H1 (cell line): ENCODE measurements around the gene GALNTL6. TPM values are rescaled to one million over a fixed set of nuclear protein-coding genes. Genes with fewer than 3 reads are reported as not detected.

ENCODE experiments used
- CTCF ChIA-PET: fragments of 300-600 bp; sonication (Branson Sonifier 250); formaldehyde crosslinking; loops from one replicate; lab custom pipeline; 2021; ENCODE audit not compliant: partially characterized antibody; lab: Charles Lee
- POLR2A ChIA-PET: fragments of 300-600 bp; sonication (Branson Sonifier 250); formaldehyde crosslinking; loops from one replicate; lab custom pipeline; 2021; ENCODE audit warnings: inconsistent platforms; ENCODE audit not compliant: partially characterized antibody; lab: Charles Lee
- DNase-seq, 2 experiments: peaks; one replicate each; pipeline versions ENCODE4 v3.0.0 to v3.0.0-alpha.2; 2010 to 2022; ENCODE audit warnings: low spot score in 2 of 2, low read depth in 1 of 2, mixed read lengths in 1 of 2
- FAIRE-seq: peaks from 2 replicates; lab custom pipeline; 2011; peaks lifted over from hg19 to GRCh38; lab: Jason Lieb, UNC
- H2AFZ ChIP-seq: 2 replicates; pipeline ENCODE4 v1.8.1; 2012; ENCODE audit warnings: low read length, inconsistent platforms
- H2AK5ac ChIP-seq: 2 replicates; pipeline ENCODE4 v1.6.1; 2013; ENCODE audit warnings: low read depth, low read length
- H2BK120ac ChIP-seq: replicated peaks from 2 replicates; pipeline ENCODE3; 2013; ENCODE audit warnings: low read depth, low read length, inconsistent platforms
- H2BK12ac ChIP-seq: 2 replicates; pipeline ENCODE4 v1.6.1; 2013; ENCODE audit warnings: low read depth, low read length
- H2BK15ac ChIP-seq: 2 replicates; pipeline ENCODE4 v1.6.1; 2013; ENCODE audit warnings: low read length
- H2BK20ac ChIP-seq: 2 replicates; pipeline ENCODE4 v1.6.1; 2013; ENCODE audit warnings: low read length
- H2BK5ac ChIP-seq: 2 replicates; pipeline ENCODE4 v1.6.1; 2013; ENCODE audit warnings: low read depth, low read length
- H3K14ac ChIP-seq: 2 replicates; pipeline ENCODE4 v1.6.1; 2013; ENCODE audit warnings: inconsistent platforms; ENCODE audit not compliant: insufficient read length
- H3K18ac ChIP-seq: 2 replicates; pipeline ENCODE4 v1.6.1; 2013; ENCODE audit warnings: low read length; ENCODE audit errors: extremely low read depth
- H3K23ac ChIP-seq: 2 replicates; pipeline ENCODE4 v1.6.1; 2013; ENCODE audit warnings: inconsistent platforms; ENCODE audit not compliant: insufficient read length
- H3K23me2 ChIP-seq: 2 replicates; pipeline ENCODE4 v1.6.1; 2013; ENCODE audit warnings: low read depth, low read length
- H3K27ac ChIP-seq: 2 replicates; pipeline ENCODE4 v1.6.1; 2011; ENCODE audit warnings: low read depth, low read length, inconsistent platforms
- H3K27me3 ChIP-seq, 4 experiments: replicated peaks in 1 of 4; 1 replicate in 1 of 4; 2 replicates in 3 of 4; pipeline versions ENCODE4 v1.6.1 to v1.8.1; 2011 to 2013; ENCODE audit warnings: low read length in 3 of 4, mild to moderate bottlenecking in 3 of 4, inconsistent platforms in 2 of 4, mixed read lengths in 2 of 4, moderate library complexity in 1 of 4; ENCODE audit not compliant: control insufficient read depth in 3 of 4, insufficient read depth in 3 of 4; ENCODE audit errors: extremely low read depth in 1 of 4
- H3K36me3 ChIP-seq, 4 experiments: 2 replicates each; pipeline versions ENCODE4 v1.6.1 to v1.8.1; 2011 to 2013; ENCODE audit warnings: mild to moderate bottlenecking in 4 of 4, low read length in 3 of 4, moderate library complexity in 2 of 4, control low read depth in 1 of 4, inconsistent platforms in 1 of 4; ENCODE audit not compliant: insufficient read depth in 4 of 4, control insufficient read depth in 2 of 4
- H3K4ac ChIP-seq: replicated peaks from 2 replicates; pipeline ENCODE3; 2013; ENCODE audit warnings: low read length, low read depth, mixed read lengths, inconsistent platforms; ENCODE audit not compliant: insufficient read length
- H3K4me1 ChIP-seq, 4 experiments: replicated peaks in 1 of 4; 1 replicate in 1 of 4; 2 replicates in 3 of 4; pipeline versions ENCODE4 v1.6.1 to v1.8.1; 2011 to 2013; ENCODE audit warnings: low read length in 3 of 4, inconsistent platforms in 2 of 4, mixed read lengths in 1 of 4; ENCODE audit not compliant: insufficient read depth in 4 of 4, control insufficient read depth in 3 of 4
- H3K4me2 ChIP-seq, 2 experiments: 2 replicates each; pipeline versions ENCODE4 v1.6.1 to v1.8.1; 2011 to 2013; ENCODE audit warnings: low read depth in 2 of 2, low read length in 2 of 2, control low read depth in 1 of 2, inconsistent platforms in 1 of 2, mild to moderate bottlenecking in 1 of 2; ENCODE audit not compliant: insufficient read depth in 1 of 2
- H3K4me3 ChIP-seq, 4 experiments: fragments of 200-600, 300-600 bp in 1 of 4; sonication (generic), shearing (Covaris generic), sonication (Bioruptor Twin) in 1 of 4; 2 replicates each; pipeline versions ENCODE4 v1.5.1 to v1.8.1; 2011 to 2016; ENCODE audit warnings: low read length in 4 of 4, low read depth in 3 of 4, control low read depth in 2 of 4, inconsistent platforms in 2 of 4, mild to moderate bottlenecking in 2 of 4, mixed read lengths in 1 of 4, moderate library complexity in 1 of 4; ENCODE audit not compliant: insufficient read depth in 2 of 4; ENCODE audit errors: extremely low read depth in 1 of 4
- H3K56ac ChIP-seq: replicated peaks from 2 replicates; pipeline ENCODE3; 2013; ENCODE audit warnings: low read depth, mild to moderate bottlenecking, mixed read lengths, low read length, inconsistent platforms; ENCODE audit not compliant: insufficient read length
- H3K79me1 ChIP-seq: 2 replicates; pipeline ENCODE4 v1.6.1; 2013; ENCODE audit warnings: low read depth, low read length, control low read depth
- H3K79me2 ChIP-seq, 2 experiments: 2 replicates each; pipeline versions ENCODE4 v1.6.1 to v1.8.1; 2012 to 2013; ENCODE audit warnings: low read length in 2 of 2, mild to moderate bottlenecking in 2 of 2, inconsistent platforms in 1 of 2; ENCODE audit not compliant: insufficient read depth in 2 of 2, control insufficient read depth in 1 of 2
- H3K9ac ChIP-seq, 4 experiments: replicated peaks in 1 of 4; 1 replicate in 1 of 4; 2 replicates in 3 of 4; pipeline versions ENCODE4 v1.6.1 to v1.8.1; 2011 to 2013; ENCODE audit warnings: low read depth in 3 of 4, low read length in 3 of 4, control low read depth in 2 of 4, mild to moderate bottlenecking in 2 of 4, moderate library complexity in 2 of 4, inconsistent platforms in 1 of 4; ENCODE audit errors: extremely low read depth in 1 of 4
- H3K9me3 ChIP-seq, 2 experiments: 2 replicates each; pipeline versions ENCODE4 v1.6.1 to v1.8.1; 2012 to 2013; ENCODE audit warnings: mild to moderate bottlenecking in 2 of 2, moderate library complexity in 2 of 2, control low read depth in 1 of 2, inconsistent platforms in 1 of 2, low read depth in 1 of 2, low read length in 1 of 2, mixed read lengths in 1 of 2; ENCODE audit not compliant: insufficient read depth in 2 of 2
- H4K20me1 ChIP-seq, 2 experiments: replicated peaks in 1 of 2; 2 replicates each; pipeline versions ENCODE3 to v1.8.1; 2011 to 2013; ENCODE audit warnings: inconsistent platforms in 2 of 2, low read length in 2 of 2, mild to moderate bottlenecking in 1 of 2; ENCODE audit not compliant: insufficient read depth in 2 of 2, control insufficient read depth in 1 of 2
- H4K5ac ChIP-seq: 2 replicates; pipeline ENCODE4 v1.6.1; 2013; ENCODE audit warnings: low read length, low read depth, mixed read lengths, inconsistent platforms; ENCODE audit not compliant: insufficient read length
- H4K8ac ChIP-seq: 2 replicates; pipeline ENCODE4 v1.8.0; 2013; ENCODE audit warnings: mild to moderate bottlenecking, moderate library complexity, low read length, inconsistent platforms; ENCODE audit not compliant: insufficient read depth; ENCODE audit errors: extremely low read depth
- H4K91ac ChIP-seq: replicated peaks from 2 replicates; pipeline ENCODE3; 2013; ENCODE audit warnings: low read length, mixed read lengths, inconsistent platforms; ENCODE audit not compliant: insufficient read length
- BACH1 ChIP-seq: IDR thresholded peaks from 2 replicates; pipeline ENCODE4 v1.6.1; 2012; ENCODE audit warnings: low read length, improper control_type of control experiment
- CBX5 ChIP-seq: fragments of 300-800, 300-1000 bp; sonication (generic); IDR thresholded peaks from 2 replicates; pipeline ENCODE4 v1.7.1; 2016; ENCODE audit warnings: antibody characterized with exemption, low read length, low read depth
- CBX8 ChIP-seq: fragments of 300-800, 300-1000 bp; sonication (generic); IDR thresholded peaks from 2 replicates; pipeline ENCODE4 v1.7.1; 2016; ENCODE audit warnings: low read depth, low read length, borderline replicate concordance
- CEBPB ChIP-seq: IDR thresholded peaks from 2 replicates; pipeline ENCODE4 v1.6.1; 2012; ENCODE audit warnings: low read depth, low read length
- CREB1 ChIP-seq: IDR thresholded peaks from 2 replicates; pipeline ENCODE4 v1.6.1; 2012; ENCODE audit warnings: inconsistent platforms
- E2F6 ChIP-seq: IDR thresholded peaks from 2 replicates; pipeline ENCODE4 v1.6.1; 2012; ENCODE audit warnings: inconsistent platforms
- JUN ChIP-seq: IDR thresholded peaks from 2 replicates; pipeline ENCODE4 v1.6.1; 2011; ENCODE audit warnings: low read depth, mild to moderate bottlenecking, improper control_type of control experiment, low read length
- POU5F1 ChIP-seq: IDR thresholded peaks from 2 replicates; pipeline ENCODE4 v1.6.1; 2011; ENCODE audit warnings: low read depth, mild to moderate bottlenecking, low read length, moderate library complexity
- RAD21 ChIP-seq, 2 experiments: IDR thresholded peaks in 1 of 2; conservative IDR thresholded peaks in 1 of 2; 2 replicates each; pipeline ENCODE4 v1.6.1; 2011; ENCODE audit warnings: low read depth in 2 of 2, low read length in 2 of 2, improper control_type of control experiment in 1 of 2, inconsistent platforms in 1 of 2, mild to moderate bottlenecking in 1 of 2, moderate library complexity in 1 of 2
- SIX5 ChIP-seq: IDR thresholded peaks from 2 replicates; pipeline ENCODE4 v1.6.1; 2011; ENCODE audit warnings: mild to moderate bottlenecking, low read depth, low read length
- SP1 ChIP-seq: IDR thresholded peaks from 2 replicates; pipeline ENCODE4 v1.6.1; 2011; ENCODE audit warnings: low read depth, low read length
- SP4 ChIP-seq: IDR thresholded peaks from 2 replicates; pipeline ENCODE4 v1.6.1; 2012; ENCODE audit warnings: low read length, inconsistent platforms
- SRF ChIP-seq: IDR thresholded peaks from 2 replicates; pipeline ENCODE4 v1.6.1; 2011; ENCODE audit warnings: mild to moderate bottlenecking, low read depth, low read length, moderate library complexity
- SUZ12 ChIP-seq: fragments of 200-600 bp; sonication (generic); IDR thresholded peaks from 2 replicates; pipeline ENCODE4 v1.6.1; 2012; ENCODE audit warnings: mild to moderate bottlenecking, inconsistent platforms, low read length, moderate library complexity, mixed read lengths
- WGBS, 2 experiments: shearing (Covaris generic) in 1 of 2; methylation state at CpG; one replicate each; pipeline versions ENCODE4 v1.1.6 to v1.1.7; 2013 to 2015; ENCODE audit warnings: low lambda C conversion rate in 2 of 2, mixed read lengths in 2 of 2, inconsistent platforms in 1 of 2, low coverage in 1 of 2, missing lambda C conversion rate in 1 of 2; ENCODE audit not compliant: insufficient replicate concordance in 2 of 2, insufficient coverage in 1 of 2, insufficient read length in 1 of 2; ENCODE audit errors: extremely low coverage in 1 of 2, missing lambda C conversion rate in 1 of 2; 5-methylcytosine and 5-hydroxymethylcytosine counted together
- polyA plus RNA-seq, 7 experiments: library from polyadenylated mRNA; depleted of rRNA in 3 of 7; stranded (reverse) in 5 of 7; unstranded in 2 of 7; fragments of >200 nt in 5 of 7; fragments of 200-250 nt in 2 of 7; gene quantifications; 1 replicate in 5 of 7; 2 replicates in 1 of 7; 4 replicates in 1 of 7; pipeline versions ENCODE4 v1.2.1 to v1.2.3, GENCODE V29; 2011 to 2013; ENCODE audit warnings: missing spikeins in 2 of 7, mixed read lengths in 2 of 7
- total RNA-seq: library from RNA; stranded (reverse); fragmentation: NEBNext Ultra II Directional; extraction: Animal tissue kit (Norgen Biotek cat#: 25700); gene quantifications from 2 replicates; pipeline ENCODE4 v1.2.1, GENCODE V29; 2021

The GALNTL6 gene
- total and polyA plus RNA-seq, 2 of the 8 experiments (the other 6 are each of a cell fraction or from before 2014, with no cell fraction given), result 0.03 to 0.32 TPM

GRCh38 chr4:173046818-173047217 lies 1233.6 kb downstream of the GALNTL6 start:
- Histone ChIP-seq H3K36me3 (no peaks in the 10 kb centered on the region), H3K9ac (no peak overlapping the region), H2BK15ac (no peak overlapping the region), H2AK5ac (no peak overlapping the region), H3K27me3 (no peaks in the 10 kb centered on the region), H2BK120ac (no peak overlapping the region), H4K5ac (no peak overlapping the region), H2BK12ac (no peak overlapping the region), H3K9me3 (no peaks in the 10 kb centered on the region), H4K91ac (no peak overlapping the region), H2AFZ (no peak overlapping the region), H3K79me2 (no peaks in the 10 kb centered on the region), H4K20me1 (no peaks in the 10 kb centered on the region), H3K14ac (no peak overlapping the region), H2BK20ac (no peak overlapping the region), H3K18ac (no peak overlapping the region; the same call in 1 of the 2 replicates), H3K27ac (no peak overlapping the region), H3K4ac (no peak overlapping the region), H2BK5ac (no peak overlapping the region), H3K23me2 (no peaks in the 10 kb centered on the region), H3K4me2 (no peak overlapping the region), H4K8ac (no peak overlapping the region), H3K79me1 (no peaks in the 10 kb centered on the region), H3K4me1 (no peaks in the 10 kb centered on the region; a peak in 1 of 7 replicates), H3K56ac (no peak overlapping the region), H3K23ac (no peak overlapping the region), H3K4me3 (no peak overlapping the region)
- no peak for DNase-seq
- ChIA-PET CTCF (interaction anchor here (1.1 to 3.3 kb wide), 4 partner anchors 11 to 255 kb away, joined by 3 to 13 read pairs (median 5); no protein-coding TSS in a partner anchor), POLR2A (interaction anchor here (0.9 kb wide), 1 partner anchor 8 kb away, joined by 3 read pairs; no protein-coding TSS in a partner anchor)
- FAIRE-seq, result no peak
- TF ChIP-seq SP1 (no peak), SP4 (no peak), SUZ12 (no peak), POU5F1 (no peak), E2F6 (no peak), SRF (no peak), CBX5 (no peak), JUN (no peak), CBX8 (no peak), CEBPB (no peak), CREB1 (no peak), RAD21 (IDR thresholded peaks at IDR 0.05 in 1 of 2, conservative IDR thresholded peaks at IDR 0.05 in 1 of 2; ENCODE audit: low read depth in 2 of 2, low read length in 2 of 2) (no peak), BACH1 (no peak), SIX5 (no peak)
- 94% methylated on average over 5 of the region's 5 CpGs; no CpG with 5 or more reads in 1 of the 2 experiments for WGBS, 2 experiments
